DMS114 treated with DMSO at 0.1 percent for 48 hours (cell line): Measurements from ENCODE around the gene NFYC.

ENCODE experiments used
- DNase-seq: peaks from one replicate; lab custom pipeline; 2025; ENCODE audit not compliant: unreplicated experiment; lab: John Stamatoyannopoulos, UW

NFYC gene

DNA sequence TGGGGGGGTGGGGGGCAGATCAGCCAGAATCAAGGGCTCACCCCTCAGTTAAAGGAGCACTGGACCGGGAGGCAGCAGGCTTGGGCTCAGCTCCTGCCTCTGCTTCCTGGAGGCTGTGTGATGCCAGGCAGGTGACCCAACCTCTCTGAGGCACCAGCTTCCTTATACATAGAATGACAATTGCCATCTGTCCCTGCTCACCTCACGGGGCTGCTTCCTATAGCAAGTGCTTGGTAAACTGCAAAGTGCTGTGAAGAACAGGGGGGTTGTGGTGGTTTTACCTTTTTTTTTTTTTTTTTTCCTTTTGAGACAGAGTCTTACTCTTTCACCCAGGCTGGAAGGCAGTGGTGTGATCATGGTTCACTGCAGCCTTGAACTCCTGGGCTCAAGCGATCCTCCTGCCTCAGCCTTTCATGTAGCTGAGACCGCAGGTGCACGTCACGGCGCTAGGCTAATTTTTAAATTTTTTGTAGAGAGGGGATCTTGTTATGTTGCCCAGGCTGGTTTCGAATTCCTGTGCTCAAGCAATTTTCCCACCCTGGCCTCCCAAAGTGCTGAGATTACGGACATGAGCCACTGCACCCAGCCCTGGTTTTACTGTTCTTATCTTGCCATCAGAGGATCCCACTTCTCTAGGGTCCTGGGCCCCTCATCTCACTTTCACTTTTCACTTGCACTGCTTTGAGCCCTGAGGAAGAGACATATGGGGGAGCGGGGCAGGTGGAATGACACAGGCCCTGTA, 103.6 kb downstream of the NFYC start:
- DNase-seq = no peak

DNA sequence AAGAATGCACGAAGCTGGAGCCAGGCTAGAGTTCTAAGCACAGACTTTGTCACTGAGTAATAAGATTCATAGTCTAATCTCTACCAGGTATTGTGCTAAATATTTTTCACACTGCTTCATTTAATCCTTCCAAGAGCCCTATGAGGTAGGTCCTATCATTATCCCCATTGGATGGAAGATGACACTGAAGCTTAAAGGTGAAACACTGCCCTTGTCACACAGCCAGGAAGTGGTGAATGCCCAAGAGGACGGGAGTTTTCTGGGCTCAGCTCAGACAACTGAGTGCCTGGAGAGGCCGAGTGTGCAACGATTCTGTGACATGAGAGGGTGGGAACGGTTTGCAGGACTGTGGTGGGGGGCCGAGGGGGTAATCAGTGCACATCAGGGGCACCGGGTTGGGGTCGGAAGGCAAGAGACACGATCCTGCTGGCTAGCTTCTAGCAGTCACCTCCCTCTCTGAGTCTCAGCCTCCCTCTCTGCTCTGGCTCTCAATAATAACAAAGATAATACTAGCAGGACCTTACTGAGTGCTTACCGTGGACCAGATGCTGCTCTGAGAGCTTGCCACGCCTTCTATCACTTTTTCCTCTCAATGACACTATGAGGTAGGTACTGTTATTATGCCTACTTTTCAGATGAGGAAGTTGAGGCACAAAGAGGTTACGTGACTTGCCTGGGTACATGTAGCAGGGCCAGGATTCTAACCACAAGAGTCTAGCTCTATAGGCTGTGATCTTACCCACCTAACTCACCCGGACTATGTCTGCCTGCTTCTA, 104.5 kb downstream of the NFYC start:
- no peak for DNase-seq

- no peak for DNase-seq
Measured at GRCh38 chr1:40796939-40797667, 105.6 kb downstream of the NFYC start.

DNA sequence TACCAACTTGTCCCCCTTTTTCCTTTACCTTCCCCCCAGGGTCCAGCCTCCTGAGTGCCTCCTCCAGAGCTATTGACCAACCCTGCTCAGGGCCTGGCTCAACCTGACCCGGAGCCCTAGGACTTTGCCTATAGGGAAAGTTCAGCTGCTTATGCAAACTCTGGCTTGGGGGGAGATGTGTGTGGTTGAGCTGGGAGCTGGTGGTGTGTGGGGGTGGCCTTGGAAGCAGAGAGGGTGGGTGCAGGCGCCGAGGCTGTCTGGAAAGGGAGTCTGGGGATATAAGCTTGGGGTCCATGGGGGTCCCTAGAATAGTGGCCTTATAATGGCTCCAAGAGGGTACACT, 106.1 kb downstream of the NFYC start:
- no peak for DNase-seq

DNA sequence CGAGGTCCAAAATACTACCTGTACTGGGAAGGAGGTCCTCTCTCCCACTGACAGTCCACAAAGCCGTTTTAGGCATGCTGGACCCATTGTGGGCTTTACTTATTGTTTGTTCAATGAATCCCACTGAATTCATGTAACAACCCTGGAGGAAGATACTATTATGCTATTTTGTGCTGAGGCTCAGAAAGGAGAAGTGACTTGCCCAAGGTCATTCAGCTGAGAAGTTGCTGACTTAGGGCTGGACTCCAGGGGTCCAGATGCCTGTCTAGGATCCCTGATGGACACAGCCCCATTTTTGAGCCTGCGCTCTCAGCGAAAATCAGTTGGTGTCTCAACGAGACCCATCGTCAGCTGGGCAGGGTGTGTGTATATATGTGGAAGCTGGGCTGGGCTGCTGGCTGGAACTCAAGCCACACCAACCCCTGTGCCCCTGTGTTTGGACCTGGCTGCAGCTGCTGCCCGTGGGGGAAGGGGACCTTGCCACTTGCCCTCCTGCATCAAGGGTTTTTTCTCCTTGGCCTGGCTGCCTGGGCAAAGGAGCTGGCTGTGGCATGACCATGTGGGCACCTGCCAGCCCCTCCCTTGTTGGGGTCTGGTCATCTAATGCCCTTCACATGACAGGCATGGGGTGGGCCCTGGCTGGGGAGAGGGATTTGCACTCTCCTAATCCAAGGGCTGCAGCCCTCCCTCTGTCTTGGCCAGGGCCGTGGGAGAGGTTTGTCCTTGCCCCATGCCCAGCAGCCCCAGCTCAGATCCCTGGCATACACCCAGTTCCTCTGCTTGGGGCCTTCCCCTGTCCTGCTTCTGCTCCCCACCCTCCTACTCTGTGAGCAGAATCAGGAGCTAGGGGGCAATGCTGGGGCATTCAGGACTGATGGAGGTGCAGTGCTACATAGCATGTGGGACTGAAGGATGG, 107.1 kb downstream of the NFYC start:
- no peak for DNase-seq

- no peak for DNase-seq
Measured at GRCh38 chr1:40799351-40799867, 107.9 kb downstream of the NFYC start.

DNA sequence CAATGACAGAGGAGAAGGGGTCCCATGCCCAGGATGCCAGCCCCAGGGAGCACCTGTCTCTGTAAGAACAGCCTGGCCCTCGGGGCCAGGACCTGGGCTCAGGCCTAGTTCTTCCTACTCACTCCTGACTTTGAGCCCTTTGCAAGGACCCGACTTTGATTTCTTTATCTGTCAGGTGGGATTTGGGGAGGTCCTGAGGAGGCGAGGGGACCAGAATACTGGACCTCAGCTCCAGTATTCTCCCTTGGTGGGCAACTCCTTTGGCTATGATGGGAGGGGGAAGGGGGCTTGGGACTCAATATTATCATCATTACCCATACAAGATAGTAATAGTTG, 110.2 kb downstream of the NFYC start:
- DNase-seq = no peak

DNA sequence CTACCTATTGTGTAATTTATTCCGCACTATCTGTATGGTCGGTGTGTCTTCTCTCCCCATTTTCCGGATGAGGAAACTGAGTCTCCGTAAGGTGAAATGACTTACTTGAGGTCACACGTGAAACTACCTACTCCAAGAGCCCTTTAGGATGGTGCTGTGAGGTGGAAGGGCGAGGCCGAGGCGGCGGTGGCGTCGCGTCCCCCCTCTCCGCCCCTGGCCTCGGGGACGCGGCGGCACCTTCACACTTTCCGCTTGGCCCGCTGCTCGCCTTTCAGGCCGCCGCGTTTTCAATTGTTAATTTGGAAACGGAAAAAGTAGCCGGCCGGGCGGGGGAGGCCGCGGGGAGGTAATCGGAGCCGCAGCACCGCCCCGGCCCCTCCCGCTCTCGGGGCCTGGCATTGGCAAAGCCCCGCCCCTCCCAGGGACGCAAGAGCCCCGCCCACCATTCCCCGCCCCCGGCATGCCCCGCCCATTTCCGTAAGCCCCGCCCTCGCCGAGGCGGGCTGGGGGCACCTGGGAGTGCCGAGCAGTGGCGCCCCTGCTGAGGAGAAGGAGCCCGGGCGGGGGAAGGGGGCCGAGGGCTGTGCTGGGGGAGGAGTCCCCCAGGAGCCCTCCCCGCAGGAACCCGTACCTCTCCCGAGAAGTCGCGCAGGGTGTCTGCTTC, 110.7 kb downstream of the NFYC start:
- peak; percentile 29 for DNase-seq

DNA sequence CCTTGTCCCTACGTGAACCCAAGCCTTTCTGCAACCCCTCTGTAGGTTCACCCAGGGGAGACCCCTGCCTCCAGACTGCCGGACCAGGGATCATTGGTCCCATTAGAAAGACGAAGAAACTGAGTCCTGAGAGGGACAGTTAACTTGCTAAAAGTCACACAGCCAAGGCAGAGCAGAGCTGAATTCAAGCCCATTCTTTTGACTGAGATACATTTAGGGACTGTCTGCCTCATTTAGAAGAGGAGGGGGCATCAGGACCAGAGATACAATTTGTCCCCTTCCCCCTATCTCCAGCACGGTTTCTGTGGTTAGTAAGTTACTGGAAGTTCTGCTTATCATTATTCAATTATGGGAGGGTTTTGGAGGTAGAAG, 111.2 kb downstream of the NFYC start:
- DNase-seq = no peak

GRCh38 chr1:40803447-40803846, 111.9 kb downstream of the NFYC start:
- no peak for DNase-seq

DNA sequence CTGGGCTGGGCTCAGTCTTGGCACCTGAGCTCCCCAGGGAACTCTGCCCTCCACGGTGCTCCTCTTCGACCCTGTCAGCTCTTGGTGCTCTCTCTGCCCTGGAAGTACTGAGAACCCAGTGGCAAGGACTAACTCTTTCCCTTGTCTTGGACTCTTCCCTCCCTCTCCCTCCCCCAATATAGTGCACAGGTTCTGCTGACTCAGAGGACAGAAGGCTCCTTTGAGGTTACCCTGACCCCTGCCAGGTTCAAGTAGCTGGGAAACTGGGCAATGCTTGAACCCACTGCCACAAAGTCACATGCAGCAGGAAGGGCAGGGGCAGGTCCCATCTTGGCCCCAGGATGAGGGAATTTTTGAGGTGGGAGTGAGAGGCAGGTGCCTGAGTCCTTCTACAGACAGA, 112.4 kb downstream of the NFYC start:
- DNase-seq = no peak

DNA sequence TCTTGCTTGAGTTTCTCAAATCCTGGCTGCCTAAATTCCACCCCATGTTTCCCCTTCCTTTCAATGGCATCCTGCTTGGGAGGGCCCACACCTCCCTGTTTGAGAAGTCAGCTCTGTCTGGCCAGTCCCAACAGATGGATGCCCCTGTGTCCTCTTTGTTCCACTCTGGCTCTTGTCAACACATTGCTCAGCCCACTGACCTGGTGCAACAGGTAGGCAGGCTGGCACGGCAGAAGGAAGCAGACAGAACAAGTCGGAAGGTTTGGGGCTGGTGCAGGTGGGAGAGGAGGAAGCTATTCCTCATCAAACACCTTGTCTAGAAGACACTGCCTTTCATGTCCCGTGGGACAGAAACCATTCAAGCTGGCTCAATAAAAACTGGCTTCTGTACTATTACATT, 114.7 kb downstream of the NFYC start:
- no peak for DNase-seq

DNA sequence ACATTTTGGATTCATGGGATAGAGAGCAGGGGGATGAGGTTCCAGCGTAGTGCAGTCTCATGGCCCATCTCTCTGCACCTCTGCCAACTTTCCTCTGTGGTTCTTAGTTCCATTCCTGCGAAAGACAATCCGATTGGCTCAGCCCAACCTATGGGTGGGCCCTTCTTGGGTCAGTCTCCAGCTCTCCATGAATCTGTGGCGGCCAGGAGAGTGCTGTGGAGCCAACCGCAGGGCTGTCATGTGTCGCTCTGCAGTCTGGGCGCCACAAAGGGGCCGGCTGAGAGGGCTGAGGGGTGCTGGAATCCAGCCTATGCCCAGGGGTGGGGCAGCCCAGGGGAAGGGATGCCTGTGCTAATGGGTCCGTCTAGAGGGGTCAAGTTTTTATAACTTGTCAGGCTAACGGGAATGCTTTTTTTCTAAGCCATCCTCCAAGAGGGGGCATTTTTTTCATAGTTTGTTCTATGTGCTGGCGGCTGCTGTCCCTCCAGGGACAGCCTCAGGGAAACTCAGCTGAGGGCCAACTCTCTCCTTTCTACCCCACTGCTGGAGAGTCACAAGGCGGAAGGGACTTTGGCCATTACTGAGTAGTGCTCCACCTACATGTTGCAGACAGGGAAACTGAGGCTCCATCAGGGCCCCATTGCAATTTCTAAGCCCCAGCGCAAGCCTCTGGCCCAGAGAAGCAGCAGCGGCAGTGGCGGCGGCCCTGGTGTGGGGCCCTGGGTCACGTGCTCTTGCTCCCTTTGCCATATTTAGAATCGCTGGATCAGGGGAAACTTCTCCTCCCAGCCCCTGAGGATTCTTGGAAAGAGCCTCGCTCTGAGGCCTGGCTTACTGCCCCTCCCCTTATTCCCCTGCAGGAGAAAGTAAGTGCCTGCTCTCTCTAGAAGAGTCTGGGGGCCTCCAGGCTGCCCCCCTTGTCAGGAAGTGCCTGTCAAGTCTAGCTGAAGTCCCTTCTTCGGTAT, 115.5 kb downstream of the NFYC start:
- DNase-seq = no peak

GRCh38 chr1:40808002-40808401, 116.5 kb downstream of the NFYC start:
- no peak for DNase-seq

GRCh38 chr1:40808444-40808843, 116.9 kb downstream of the NFYC start:
- no peak for DNase-seq

GRCh38 chr1:40808909-40809308, 117.4 kb downstream of the NFYC start:
- no peak for DNase-seq

DNA sequence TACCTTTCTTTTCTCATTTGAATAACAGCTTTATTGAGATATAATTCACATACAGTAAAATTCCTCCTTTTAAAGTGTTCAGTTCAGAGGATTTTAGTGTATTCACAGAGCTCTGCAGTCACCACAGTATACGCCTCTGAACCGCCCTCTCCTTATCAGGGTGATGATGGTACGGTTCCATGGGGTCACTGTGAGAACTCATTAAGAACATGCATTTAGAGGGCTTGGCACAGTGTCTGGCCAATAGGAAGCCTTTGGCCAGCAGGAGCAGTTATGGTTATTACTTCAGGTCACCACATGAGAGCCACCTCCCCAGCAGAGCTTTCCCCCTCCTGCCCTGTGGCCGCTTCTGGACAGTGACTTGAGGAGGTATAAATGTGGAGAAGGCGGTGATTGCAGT, 119.4 kb downstream of the NFYC start:
- no peak for DNase-seq

- DNase-seq = no peak
Measured at GRCh38 chr1:40815420-40815819, 123.9 kb downstream of the NFYC start.

GRCh38 chr1:40817791-40818263, 126.3 kb downstream of the NFYC start:
- DNase-seq = no peak
